ENCODE results near the gene ISOC2. TPM values are rescaled to one million over a fixed set of nuclear protein-coding genes. Genes with fewer than 3 reads are reported as not detected.

The ISOC2 gene
- polyA plus RNA-seq, 3 donors: 14.8 to 20.2 (median 14.9) TPM

- Histone ChIP-seq H3K27me3 (ENCODE audit: control insufficient read depth in 2 of 2, insufficient read depth in 2 of 2, low read length in 2 of 2) (peaks cover 5 to 21% of the 10 kb centered on the region in 2 donors), H3K4me1 (ENCODE audit: control insufficient read depth in 1 of 2, insufficient read depth in 2 of 2, low read length in 2 of 2) (no peaks in the 10 kb centered on the region), H2AFZ (ENCODE audit: insufficient read depth, low read depth, low read length, poor library complexity, severe bottlenecking) (no peak overlapping the region), H3K79me2 (ENCODE audit: insufficient read depth, low read length) (no peaks in the 10 kb centered on the region), H3K36me3 (replicated peaks in 1 of 2; ENCODE audit: control insufficient read depth in 1 of 2, insufficient read depth in 2 of 2, low read length in 2 of 2) (no peaks in the 10 kb centered on the region), H3K27ac (ENCODE audit: low read depth in 1 of 2, low read length in 2 of 2) (no peak overlapping the region), H3K4me3 (replicated peaks in 1 of 3; ENCODE audit: low read depth in 2 of 3, low read length in 3 of 3) (no peak overlapping the region), H3K4me2 (replicated peaks; ENCODE audit: extremely low read depth, low read length, poor library complexity, severe bottlenecking) (no peak overlapping the region), H4K20me1 (ENCODE audit: insufficient read depth, low read length) (no peaks in the 10 kb centered on the region), H3K9me3 (replicated peaks in 1 of 2; ENCODE audit: control insufficient read depth in 1 of 2, insufficient read depth in 1 of 2, low read length in 2 of 2) (peaks cover 0 to 13% of the 10 kb centered on the region in 2 donors), H3K9ac (ENCODE audit: insufficient read depth, low read length, poor library complexity, severe bottlenecking) (no peak overlapping the region)
- no peak for DNase-seq
- Mint-ChIP-seq H3K27me3 (ENCODE audit: low read depth in 3 of 3) (peaks cover 16 to 33% (median 26%) of the 10 kb centered on the region in 3 donors), H3K4me3 (peak overlapping the region in 1 of 2 donors; percentile 16), H3K27ac (no peak overlapping the region), H3K9me3 (peaks cover 0 to 16% (median 9%) of the 10 kb centered on the region in 7 donors), H3K4me1 (no peaks in the 10 kb centered on the region), H3K36me3 (no peaks in the 10 kb centered on the region)
- TF ChIP-seq CTCF (IDR thresholded peaks at IDR 0.05): no peak
- intact Hi-C loops (cut with micrococcal nuclease): no loop called here
- WGBS (ENCODE audit: insufficient coverage): 100% methylated on average over 1 of the region's 1 CpG
Observed at GRCh38 chr19:55431183-55431582, 30.3 kb downstream of the ISOC2 start.

GRCh38 chr19:55426042-55426441, 35.4 kb downstream of the ISOC2 start:
- intact Hi-C loops (cut with micrococcal nuclease): loop anchor here in 1 of 2 donors (10.0 kb wide), 1 partner anchor 281 kb away; the partner anchor contains the start of gene TNNT1
- H3K27ac ChIP-seq (ENCODE audit: low read depth in 1 of 2, low read length in 2 of 2): no peak overlapping the region
- peaks cover 0 to 11% of the 10 kb centered on the region in 2 donors for H3K9me3 ChIP-seq (replicated peaks in 1 of 2; ENCODE audit: control insufficient read depth in 1 of 2, insufficient read depth in 1 of 2, low read length in 2 of 2)
- DNase-seq: no peak
- H3K4me3 ChIP-seq (replicated peaks in 1 of 3; ENCODE audit: low read depth in 2 of 3, low read length in 3 of 3): no peak overlapping the region
- no peak overlapping the region for H2AFZ ChIP-seq (ENCODE audit: insufficient read depth, low read depth, low read length, poor library complexity, severe bottlenecking)
- Mint-ChIP-seq H3K36me3 (no peaks in the 10 kb centered on the region), H3K27ac (no peak overlapping the region), H3K9me3 (peaks cover 0 to 12% (median 6%) of the 10 kb centered on the region in 7 donors), H3K4me1 (no peaks in the 10 kb centered on the region), H3K4me3 (no peak overlapping the region), H3K27me3 (ENCODE audit: low read depth in 3 of 3) (peaks cover 10 to 31% (median 14%) of the 10 kb centered on the region in 3 donors)
- no peaks in the 10 kb centered on the region for H3K79me2 ChIP-seq (ENCODE audit: insufficient read depth, low read length)
- no peak overlapping the region for H3K4me2 ChIP-seq (replicated peaks; ENCODE audit: extremely low read depth, low read length, poor library complexity, severe bottlenecking)
- H3K36me3 ChIP-seq (replicated peaks in 1 of 2; ENCODE audit: control insufficient read depth in 1 of 2, insufficient read depth in 2 of 2, low read length in 2 of 2): no peaks in the 10 kb centered on the region
- no peak for TF ChIP-seq CTCF (IDR thresholded peaks at IDR 0.05)
- no peaks in the 10 kb centered on the region for H4K20me1 ChIP-seq (ENCODE audit: insufficient read depth, low read length)
- H3K4me1 ChIP-seq (ENCODE audit: control insufficient read depth in 1 of 2, insufficient read depth in 2 of 2, low read length in 2 of 2): no peaks in the 10 kb centered on the region
- H3K27me3 ChIP-seq (ENCODE audit: control insufficient read depth in 2 of 2, insufficient read depth in 2 of 2, low read length in 2 of 2): no peaks in the 10 kb centered on the region
- 80% methylated on average over 1 of the region's 2 CpGs for WGBS (ENCODE audit: insufficient coverage)
- no peak overlapping the region for H3K9ac ChIP-seq (ENCODE audit: insufficient read depth, low read length, poor library complexity, severe bottlenecking)
